HG03575 (cell line): ENCODE measurements around the gene GGT6.
"Not testable (repeated sequence)": the region's sequence is repeated elsewhere in the genome, so short reads cannot be mapped to it uniquely, and the experiment has no call there.

Experiments
- ATAC-seq: cut with Tn5 transposase; IDR thresholded peaks from one replicate; pipeline ENCODE4 v1.9.1; 2021; ENCODE audit not compliant: unreplicated experiment, insufficient number of reproducible peaks, low FRiP score; ENCODE audit errors: extremely low read depth

The GGT6 gene, protein sequence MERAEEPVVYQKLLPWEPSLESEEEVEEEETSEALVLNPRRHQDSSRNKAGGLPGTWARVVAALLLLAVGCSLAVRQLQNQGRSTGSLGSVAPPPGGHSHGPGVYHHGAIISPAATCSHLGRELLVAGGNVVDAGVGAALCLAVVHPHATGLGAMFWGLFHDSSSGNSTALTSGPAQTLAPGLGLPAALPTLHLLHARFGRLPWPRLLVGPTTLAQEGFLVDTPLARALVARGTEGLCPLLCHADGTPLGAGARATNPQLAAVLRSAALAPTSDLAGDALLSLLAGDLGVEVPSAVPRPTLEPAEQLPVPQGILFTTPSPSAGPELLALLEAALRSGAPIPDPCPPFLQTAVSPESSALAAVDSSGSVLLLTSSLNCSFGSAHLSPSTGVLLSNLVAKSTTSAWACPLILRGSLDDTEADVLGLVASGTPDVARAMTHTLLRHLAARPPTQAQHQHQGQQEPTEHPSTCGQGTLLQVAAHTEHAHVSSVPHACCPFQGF

DNA sequence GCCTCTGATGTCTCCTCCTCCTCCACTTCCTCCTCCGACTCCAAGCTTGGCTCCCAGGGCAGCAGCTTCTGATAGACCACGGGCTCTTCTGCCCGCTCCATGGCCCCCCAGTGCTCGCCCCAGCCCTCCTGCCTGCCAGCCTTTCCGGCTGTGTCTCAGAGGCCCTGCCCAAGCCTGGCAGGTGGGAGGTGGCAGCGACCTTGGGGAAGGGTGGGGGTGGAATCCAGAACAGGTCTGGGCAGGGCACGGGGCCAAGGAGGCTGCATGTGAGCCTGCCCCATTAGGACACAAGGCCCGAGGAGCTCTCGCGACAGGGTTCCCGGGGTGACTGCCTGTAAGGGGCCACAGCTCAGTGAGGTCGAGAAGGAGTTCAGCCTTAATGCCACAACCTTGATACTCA lies at the start of gene GGT6:
TSS of gene GGT6 (minus strand) at position 157 of the 400 bp plus-strand sequence. CDS start at position 101, 56 bp downstream.
- ATAC-seq: no peak

DNA sequence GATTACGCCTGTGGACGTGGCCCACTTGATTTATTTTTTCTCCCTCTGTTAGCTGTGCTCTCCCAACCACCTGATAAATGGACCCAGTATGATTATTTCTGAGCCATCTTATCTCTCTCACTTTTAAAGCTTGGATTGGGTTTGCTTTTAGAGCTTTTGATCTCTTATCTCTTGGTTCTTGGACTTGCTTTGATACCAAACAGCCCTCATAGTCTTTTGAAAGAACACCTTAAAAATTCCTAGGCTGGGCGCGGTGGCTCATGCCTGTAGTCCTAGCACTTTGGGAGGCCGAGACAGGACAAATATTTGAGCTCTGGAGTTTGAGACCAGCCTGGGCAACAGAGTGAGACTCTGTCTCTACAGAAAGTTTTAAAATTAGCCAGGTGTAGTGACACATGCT lies 49.8 kb upstream of the GGT6 start:
- no peak for ATAC-seq

DNA sequence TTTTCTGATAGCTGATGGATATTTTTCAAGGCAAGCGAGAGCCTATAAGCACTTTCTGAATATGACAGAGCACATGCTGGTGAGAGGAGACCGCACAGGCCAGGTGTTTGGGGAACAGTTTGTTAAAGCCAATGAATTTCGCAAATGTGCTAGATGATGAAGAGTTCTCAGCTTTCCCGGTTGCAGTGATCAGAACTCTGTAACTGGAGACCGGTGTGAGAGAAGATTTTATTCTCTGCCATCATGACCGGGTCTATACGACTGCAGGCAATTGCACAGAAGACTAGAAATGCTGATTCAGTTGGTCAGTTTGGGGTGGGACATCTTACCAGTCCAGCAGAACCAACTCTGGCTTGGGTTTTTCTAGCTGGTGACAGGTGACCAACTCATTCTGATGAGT lies 49.4 kb upstream of the GGT6 start:
- no peak for ATAC-seq

DNA sequence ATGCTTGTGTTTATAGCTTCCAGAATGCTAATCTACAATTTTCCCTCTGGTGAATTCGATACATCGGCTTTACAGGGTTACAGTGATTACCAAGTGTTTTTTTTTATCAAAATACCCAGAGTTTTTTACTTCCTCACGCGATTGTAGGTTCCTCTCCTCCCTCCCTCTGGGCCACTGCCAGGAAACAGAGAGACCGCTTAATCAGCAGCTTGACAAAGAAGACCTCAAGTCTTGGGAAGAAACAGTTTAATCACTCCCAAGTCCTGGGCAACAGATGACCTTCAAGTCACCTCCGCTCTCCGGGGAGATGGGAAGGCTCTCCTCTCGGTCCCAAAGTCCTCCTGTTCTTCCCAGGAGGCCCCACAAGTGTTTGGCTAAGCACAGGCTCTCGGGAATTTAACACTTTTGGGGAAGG lies 47.4 kb upstream of the GGT6 start:
- no peak for ATAC-seq

DNA sequence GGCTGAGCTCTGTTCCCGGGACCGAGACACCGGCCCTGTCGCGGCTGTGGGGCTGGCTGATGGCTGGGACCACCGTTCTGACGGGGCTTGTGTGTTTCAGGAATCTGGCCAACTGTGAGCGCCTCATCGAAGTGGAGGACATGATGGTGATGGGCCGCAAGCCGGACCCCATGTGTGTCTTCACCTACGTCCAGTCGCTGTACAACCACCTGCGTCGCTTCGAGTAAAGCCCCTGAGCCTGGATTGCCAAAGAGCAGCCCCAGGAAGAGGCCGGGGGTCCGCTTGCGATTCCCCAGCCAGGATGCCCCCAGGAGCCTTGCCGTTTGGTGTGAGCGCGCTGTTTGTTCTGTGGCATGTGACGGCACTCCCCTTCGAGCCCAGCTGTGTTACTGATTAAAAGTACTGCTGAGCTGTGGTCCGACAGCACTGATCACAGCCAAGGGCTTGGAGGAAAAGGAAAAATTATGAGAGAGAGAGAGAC lies 46.9 kb upstream of the GGT6 start:
- no peak for ATAC-seq

DNA sequence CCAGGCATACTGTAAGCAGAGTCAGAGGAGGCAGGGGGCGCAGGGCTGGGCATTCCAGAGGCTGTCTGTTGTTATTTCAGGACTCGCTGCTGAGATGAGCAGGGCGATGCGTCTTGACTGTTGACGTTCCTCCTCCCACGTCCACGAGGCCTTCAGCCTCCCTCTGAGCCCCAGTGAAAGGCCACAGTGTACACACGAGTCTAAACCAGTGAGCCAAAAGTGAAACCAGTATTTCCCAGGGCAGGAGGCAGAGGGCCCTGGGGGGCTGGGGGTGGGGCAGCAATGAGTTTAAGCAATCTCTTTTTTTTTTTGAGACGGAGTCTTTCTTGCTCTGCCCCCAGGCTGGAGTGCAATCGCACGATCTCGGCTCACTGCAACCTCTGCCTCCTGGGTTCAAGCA lies 45.4 kb upstream of the GGT6 start:
- ATAC-seq: no peak

DNA sequence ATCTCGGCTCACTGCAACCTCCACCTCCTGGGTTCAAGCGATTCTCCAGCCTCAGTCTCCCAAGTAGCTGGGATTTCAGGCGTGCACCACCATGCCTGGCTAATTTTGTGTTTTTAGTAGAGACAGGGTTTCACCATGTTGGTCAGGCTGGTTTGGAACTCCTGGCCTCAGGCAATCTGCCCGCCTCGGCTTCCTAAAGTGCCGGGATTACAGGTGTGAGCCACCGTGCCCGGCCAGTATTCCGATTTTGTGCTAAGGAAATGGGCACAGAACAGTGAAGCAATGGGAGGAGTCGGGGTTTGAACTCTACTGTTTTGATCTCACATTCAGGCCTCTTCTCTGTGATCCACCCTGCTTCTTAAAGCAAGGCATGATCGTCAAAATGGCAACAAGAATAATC lies 44.4 kb upstream of the GGT6 start:
- ATAC-seq: not testable (repeated sequence)

DNA sequence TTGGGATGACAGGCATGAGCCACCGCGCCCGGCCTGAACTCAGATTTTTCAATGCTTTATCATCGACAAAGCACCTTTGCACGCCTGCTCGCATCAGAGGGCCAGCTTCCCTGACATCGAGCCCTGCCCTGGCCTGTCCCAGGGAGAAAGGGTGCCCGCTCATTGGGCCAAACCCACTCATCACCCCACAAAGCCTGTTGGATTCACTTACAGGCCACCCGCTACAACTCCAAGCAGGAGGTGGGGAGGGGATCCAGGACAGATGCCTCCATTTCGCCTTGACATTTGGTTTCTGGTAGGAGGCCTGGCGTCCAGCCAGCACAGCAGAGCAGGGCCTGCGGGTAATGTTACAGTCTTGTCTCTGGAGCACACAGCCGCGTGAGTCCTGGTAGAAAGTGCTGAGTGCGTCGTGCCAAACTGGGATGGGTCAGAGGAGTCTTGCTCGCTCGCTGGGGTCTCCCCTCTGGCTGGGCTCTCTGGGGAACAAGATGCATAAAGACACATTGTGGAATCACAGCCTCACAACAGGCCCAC lies 43.8 kb upstream of the GGT6 start:
- no peak for ATAC-seq

DNA sequence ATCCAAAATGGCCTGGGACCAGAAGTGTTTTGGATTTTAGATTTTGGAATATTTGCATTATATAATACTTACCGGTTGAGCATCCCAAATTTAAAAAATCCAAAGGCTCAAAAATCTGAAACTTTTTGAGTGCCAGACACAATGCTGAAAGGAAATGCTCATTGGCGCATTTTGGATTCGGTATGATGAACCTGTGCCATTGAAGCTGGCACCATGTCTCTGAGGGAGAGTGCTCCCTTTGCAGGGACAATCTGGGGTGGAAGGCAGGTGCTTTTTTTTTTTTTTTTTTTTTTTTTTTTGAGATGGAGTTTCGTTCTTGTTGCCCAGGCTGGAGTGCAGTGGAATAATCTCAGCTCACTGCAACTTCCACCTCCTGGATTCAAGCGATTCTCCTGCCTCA lies 41.7 kb upstream of the GGT6 start:
- no peak for ATAC-seq

DNA sequence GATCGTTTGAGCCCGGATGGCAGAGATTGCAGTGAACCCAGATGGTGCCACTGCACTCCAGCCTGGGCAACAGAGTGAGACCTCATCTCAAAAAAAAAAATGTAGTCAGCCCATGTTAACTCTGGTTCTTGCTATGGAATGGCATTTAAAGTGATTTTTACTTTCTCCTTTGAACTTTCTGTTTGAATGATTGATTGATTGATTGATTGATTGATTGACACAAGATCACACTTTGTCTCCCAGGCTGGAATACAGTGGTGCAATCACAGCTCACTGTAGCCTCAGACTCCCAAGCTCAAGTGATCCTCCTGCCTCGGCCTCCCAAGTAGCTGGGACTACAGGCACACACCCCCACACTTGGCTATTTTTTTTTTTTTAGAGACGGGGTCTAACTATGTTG lies 40.9 kb upstream of the GGT6 start:
- no peak for ATAC-seq

DNA sequence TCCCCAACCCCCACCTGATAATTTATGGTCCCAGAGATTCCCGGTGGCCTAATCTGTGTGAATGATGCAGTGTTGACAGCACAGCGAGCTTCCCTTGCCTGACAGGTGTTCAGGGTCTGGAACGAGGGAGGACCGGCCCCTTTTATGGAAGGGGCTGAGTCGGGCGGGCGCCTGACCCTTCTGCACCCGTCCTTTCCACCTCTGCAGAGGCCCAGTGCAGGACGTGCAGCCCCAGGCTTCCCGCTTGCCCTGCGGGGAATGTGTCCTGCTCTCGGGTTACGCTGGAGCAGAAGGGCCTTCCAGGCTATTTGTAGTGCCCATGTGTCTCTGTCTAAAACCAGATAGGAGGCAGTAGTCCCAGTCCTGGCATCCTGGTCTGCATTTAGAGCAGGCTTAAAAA lies 40.2 kb upstream of the GGT6 start:
- no peak for ATAC-seq

DNA sequence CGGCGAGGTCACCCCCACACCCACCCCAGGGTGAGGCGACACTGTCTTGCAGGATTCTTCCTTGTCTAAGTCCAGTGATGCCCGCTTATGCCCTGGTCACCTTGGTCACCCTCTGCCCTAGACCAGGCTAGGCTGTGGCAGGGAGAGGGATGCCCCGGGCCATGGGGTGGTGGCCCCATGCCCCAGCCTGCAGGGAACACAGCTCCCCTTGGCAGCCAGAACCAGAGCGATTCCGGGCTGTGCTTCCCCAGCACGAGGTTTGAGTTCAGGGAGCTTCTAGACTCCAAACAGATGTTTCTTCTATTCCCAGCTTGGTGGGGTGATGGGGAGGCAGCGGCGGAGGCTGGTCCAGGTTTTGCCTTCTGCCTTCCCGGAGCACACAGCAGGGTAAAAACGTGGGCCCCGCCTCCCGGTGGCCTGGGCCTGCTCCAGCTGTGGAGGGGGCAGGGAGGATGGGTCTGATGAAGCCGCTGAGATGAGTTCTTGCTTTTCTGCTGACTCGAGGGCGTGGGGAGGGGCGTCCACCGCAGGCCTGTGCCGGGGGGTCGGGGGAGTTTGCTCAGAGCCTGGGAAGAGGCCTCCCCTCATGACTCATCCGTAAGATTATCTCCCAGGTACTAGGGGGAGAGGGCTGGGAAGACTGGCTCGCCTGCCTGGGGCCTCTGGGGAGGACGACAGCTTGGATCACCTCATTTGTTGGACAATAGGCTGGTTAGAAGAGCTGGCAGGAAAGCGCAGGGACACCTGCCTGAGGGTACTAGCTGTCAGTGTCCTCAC lies 39.3 kb upstream of the GGT6 start:
- no peak for ATAC-seq

DNA sequence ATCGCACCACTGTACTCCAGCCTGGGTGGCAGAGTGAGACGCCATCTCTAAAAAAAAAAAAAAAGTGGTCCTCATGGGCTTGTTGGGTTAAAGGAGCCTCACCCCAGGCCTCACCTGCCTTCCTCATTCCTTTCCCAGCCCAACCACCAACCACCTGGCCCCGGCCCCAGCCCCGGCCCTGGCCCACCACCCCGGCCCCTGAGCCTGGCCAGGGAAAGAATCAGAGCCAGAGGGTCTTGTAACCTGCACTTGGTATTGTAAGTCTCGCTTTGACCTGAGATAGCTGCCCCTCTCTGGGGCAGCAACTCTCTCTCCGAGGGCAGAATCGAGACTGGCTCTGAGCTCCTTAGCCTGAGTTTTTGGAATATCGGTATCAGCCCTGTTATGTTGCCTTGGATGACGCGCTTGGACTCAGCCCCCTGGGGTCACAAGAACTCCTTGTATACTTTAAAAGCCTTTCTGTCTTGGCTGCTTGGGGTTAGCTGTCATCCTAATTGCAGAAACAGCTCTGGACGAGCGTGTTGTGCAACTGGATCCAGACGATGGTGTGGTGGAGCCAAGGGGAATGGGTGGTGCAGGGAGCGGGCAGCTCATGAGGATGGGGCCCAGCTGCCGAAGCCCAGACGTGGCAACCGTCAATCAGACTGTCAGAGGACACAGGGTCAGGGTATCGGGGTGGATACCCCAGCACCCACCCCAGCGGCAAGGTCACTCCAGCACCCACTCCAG lies 38.6 kb upstream of the GGT6 start:
- no peak for ATAC-seq

DNA sequence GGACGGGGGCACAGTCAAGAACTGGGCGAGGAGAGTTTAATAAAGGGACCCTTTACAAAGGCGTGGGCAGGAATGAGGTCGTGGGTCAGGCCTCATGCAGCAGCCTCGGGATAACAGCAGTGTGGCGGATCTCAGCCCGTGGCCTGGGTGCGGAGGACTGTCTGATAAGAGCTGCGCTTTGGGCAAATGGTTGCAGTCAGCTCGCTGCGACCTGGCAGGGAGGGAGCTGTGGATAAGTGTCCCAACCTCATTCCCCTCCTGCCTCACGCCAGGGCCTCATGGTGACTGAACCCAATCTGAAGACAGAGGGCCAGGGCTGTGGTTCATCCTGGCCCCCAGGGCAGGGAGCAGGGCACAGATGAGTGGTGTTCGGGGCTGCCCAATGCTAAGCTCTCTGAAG lies 37.6 kb upstream of the GGT6 start:
- no peak for ATAC-seq

DNA sequence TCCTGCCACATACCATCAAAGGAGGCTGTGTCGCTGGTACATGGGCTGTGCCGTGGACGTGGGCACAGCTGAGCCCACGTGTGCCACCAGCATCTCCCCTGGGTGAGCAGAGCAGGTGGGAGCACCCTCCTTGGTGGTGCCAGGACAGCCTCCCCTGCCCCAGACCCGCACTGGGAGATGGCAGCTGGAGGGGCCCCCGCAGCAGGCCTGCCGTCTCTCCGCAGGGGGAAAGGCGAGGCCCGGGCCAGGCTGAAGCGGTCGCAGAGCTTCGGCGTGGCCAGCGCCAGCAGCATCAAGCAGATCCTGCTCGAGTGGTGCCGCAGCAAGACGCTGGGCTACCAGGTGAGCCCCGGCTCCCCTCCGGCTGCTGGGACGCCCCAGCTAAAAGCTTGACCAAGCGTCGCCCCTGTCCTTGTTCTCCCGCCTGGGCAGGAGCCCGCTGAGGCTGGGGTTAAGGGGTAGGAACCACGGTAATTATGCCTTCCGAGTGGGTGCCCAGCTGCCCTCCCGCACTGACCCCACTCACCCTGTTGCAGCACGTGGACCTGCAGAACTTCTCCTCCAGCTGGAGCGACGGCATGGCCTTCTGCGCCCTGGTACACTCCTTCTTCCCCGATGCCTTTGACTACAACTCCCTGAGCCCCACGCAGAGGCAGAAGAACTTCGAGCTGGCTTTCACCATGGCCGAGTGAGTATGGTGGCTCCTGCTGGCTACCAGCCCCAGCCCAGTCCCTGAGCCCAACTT lies 36.4 kb upstream of the GGT6 start:
- no peak for ATAC-seq

DNA sequence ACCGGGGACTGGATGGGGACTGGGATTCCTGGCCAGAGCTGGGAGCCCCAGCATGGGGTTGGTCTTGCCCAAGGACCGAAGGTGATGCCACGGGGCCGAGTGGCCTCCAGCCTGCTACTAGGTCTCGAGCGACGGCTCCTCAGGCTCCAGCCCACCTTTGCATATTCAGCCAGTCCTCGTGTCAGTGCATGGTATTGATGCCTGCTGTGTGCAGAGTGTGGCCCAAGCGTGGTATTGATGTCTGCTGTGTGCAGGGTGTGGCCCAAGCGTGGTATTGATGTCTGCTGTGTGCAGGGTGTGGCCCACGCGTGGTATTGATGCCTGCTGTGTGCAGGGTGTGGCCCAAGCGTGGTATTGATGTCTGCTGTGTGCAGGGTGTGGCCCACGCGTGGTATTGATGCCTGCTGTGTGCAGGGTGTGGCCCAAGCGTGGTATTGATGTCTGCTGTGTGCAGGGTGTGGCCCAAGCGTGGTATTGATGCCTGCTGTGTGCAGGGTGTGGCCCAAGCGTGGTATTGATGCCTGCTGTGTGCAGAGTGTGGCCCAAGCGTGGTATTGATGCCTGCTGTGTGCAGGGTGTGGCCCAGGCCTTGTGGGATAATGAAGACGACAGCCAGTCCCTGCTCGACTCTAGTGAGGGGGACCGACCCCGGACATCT lies 35.4 kb upstream of the GGT6 start:
- not testable (repeated sequence) for ATAC-seq

DNA sequence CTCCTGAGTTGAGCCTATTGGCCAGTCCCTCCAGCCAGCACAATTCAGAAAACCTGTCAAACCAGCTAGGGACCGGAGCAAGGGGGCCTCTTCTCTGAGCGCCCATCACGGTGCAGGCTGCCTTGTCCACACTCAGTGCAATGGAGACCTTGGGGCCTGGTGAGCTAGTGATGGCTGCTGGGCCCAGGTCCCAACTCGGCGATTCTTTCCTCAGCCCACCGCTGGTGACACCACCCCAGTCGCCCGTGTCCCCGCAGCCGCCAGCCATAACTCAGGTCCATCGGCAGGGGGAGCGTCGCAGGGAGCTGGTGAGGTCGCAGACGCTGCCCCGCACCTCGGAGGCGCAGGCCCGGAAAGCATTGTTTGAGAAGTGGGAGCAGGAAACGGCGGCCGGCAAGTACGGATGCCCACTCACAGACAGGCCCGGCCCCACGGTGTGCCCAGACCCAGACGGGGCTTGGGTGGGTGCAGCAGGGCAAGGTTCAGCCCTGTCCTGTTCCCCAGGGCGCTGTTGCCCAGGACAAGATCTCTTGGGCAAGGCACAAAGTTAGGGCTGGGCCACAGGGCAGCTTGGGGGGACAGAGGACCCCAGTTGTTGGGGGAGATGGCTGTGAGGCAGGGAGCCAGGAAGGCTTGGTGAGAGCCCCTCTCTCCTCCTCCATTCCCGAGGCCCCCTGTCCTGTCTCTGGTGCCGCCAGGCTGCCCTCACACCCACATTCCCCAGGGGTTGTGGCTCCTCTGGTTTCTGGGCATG lies 34.7 kb upstream of the GGT6 start:
- no peak for ATAC-seq
